ENCODE results near the gene KIF3A. TPM values are rescaled to one million over a fixed set of nuclear protein-coding genes. Genes with fewer than 3 reads are reported as not detected.
A peak's percentile ranks its signal among the peaks of the same experiment; 100 is the strongest.

Gene KIF3A
- total and polyA plus RNA-seq, 4 donors, result 0.58 to 1.2 (median 0.86) TPM

DNA sequence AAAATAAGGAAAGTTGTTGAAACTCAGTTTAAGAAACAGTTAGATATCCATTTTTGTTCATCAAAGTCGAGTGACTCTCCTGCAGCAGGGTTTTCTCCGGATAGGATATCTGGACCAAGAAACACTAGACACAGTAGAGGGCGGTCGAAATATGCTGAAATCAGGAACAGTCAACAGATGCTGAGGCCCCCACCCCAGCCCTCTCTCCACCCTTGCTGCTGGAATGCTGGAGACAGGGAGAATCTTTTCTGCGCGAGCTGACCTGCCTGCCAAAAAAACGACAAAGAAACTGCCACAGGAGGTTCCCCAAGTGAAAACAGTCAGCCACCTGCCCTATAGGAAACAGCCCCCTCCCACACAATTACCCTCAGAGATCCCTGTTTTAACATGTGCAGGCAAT lies 83.6 kb downstream of the KIF3A start:
- 40% methylated on average over 7 of the region's 7 CpGs for WGBS
- Histone ChIP-seq H3K9ac (ENCODE audit: low read depth in 1 of 2, low read length in 2 of 2) (no peak overlapping the region), H3K4me3 (ENCODE audit: low read depth in 1 of 3, low read length in 3 of 3) (no peak overlapping the region), H3K27ac (ENCODE audit: low read depth in 1 of 2, low read length in 2 of 2) (no peak overlapping the region), H3K4me1 (ENCODE audit: control insufficient read depth in 4 of 4, insufficient read depth in 4 of 4, low read length in 3 of 4) (peaks cover 0 to 12% (median 6%) of the 10 kb centered on the region in 4 donors), H3K36me3 (ENCODE audit: control insufficient read depth in 4 of 4, insufficient read depth in 3 of 4, low read depth in 1 of 4, low read length in 3 of 4) (no peaks in the 10 kb centered on the region), H3K9me3 (ENCODE audit: control insufficient read depth in 4 of 4, low read length in 3 of 4) (no peaks in the 10 kb centered on the region), H3K27me3 (ENCODE audit: control insufficient read depth in 4 of 4, insufficient read depth in 4 of 4, low read length in 3 of 4) (peaks cover 0 to 6% (median 2%) of the 10 kb centered on the region in 4 donors)
- TF ChIP-seq SP1 (IDR thresholded peaks at IDR 0.05) (no peak), HNF4G (IDR thresholded peaks at IDR 0.05) (no peak), YY1 (IDR thresholded peaks at IDR 0.05) (no peak), HNF4A (conservative IDR thresholded peaks at IDR 0.05) (no peak), GABPA (IDR thresholded peaks at IDR 0.05 in 1 of 2, conservative IDR thresholded peaks at IDR 0.05 in 1 of 2) (no peak), EGR1 (IDR thresholded peaks at IDR 0.05; ENCODE audit: low read depth in 2 of 2) (no peak), TAF1 (conservative IDR thresholded peaks at IDR 0.05) (no peak), FOXA2 (IDR thresholded peaks at IDR 0.05) (no peak), JUND (IDR thresholded peaks at IDR 0.05) (no peak), NR2F2 (IDR thresholded peaks at IDR 0.05) (no peak)
- TF ChIP-seq, protein P1, sequence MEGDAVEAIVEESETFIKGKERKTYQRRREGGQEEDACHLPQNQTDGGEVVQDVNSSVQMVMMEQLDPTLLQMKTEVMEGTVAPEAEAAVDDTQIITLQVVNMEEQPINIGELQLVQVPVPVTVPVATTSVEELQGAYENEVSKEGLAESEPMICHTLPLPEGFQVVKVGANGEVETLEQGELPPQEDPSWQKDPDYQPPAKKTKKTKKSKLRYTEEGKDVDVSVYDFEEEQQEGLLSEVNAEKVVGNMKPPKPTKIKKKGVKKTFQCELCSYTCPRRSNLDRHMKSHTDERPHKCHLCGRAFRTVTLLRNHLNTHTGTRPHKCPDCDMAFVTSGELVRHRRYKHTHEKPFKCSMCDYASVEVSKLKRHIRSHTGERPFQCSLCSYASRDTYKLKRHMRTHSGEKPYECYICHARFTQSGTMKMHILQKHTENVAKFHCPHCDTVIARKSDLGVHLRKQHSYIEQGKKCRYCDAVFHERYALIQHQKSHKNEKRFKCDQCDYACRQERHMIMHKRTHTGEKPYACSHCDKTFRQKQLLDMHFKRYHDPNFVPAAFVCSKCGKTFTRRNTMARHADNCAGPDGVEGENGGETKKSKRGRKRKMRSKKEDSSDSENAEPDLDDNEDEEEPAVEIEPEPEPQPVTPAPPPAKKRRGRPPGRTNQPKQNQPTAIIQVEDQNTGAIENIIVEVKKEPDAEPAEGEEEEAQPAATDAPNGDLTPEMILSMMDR (IDR thresholded peaks at IDR 0.05; ENCODE audit: low read depth, low read length, missing input control), result no peak
- TF ChIP-seq, protein P2, sequence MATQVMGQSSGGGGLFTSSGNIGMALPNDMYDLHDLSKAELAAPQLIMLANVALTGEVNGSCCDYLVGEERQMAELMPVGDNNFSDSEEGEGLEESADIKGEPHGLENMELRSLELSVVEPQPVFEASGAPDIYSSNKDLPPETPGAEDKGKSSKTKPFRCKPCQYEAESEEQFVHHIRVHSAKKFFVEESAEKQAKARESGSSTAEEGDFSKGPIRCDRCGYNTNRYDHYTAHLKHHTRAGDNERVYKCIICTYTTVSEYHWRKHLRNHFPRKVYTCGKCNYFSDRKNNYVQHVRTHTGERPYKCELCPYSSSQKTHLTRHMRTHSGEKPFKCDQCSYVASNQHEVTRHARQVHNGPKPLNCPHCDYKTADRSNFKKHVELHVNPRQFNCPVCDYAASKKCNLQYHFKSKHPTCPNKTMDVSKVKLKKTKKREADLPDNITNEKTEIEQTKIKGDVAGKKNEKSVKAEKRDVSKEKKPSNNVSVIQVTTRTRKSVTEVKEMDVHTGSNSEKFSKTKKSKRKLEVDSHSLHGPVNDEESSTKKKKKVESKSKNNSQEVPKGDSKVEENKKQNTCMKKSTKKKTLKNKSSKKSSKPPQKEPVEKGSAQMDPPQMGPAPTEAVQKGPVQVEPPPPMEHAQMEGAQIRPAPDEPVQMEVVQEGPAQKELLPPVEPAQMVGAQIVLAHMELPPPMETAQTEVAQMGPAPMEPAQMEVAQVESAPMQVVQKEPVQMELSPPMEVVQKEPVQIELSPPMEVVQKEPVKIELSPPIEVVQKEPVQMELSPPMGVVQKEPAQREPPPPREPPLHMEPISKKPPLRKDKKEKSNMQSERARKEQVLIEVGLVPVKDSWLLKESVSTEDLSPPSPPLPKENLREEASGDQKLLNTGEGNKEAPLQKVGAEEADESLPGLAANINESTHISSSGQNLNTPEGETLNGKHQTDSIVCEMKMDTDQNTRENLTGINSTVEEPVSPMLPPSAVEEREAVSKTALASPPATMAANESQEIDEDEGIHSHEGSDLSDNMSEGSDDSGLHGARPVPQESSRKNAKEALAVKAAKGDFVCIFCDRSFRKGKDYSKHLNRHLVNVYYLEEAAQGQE (IDR thresholded peaks at IDR 0.05), result no peak
- TF ChIP-seq, protein P3, sequence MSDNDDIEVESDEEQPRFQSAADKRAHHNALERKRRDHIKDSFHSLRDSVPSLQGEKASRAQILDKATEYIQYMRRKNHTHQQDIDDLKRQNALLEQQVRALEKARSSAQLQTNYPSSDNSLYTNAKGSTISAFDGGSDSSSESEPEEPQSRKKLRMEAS (IDR thresholded peaks at IDR 0.05), result no peak
- TF ChIP-seq, protein P4, sequence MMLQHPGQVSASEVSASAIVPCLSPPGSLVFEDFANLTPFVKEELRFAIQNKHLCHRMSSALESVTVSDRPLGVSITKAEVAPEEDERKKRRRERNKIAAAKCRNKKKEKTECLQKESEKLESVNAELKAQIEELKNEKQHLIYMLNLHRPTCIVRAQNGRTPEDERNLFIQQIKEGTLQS (IDR thresholded peaks at IDR 0.05), result no peak
- peak; percentile 40 for DNase-seq (ENCODE audit: low spot score)

DNA sequence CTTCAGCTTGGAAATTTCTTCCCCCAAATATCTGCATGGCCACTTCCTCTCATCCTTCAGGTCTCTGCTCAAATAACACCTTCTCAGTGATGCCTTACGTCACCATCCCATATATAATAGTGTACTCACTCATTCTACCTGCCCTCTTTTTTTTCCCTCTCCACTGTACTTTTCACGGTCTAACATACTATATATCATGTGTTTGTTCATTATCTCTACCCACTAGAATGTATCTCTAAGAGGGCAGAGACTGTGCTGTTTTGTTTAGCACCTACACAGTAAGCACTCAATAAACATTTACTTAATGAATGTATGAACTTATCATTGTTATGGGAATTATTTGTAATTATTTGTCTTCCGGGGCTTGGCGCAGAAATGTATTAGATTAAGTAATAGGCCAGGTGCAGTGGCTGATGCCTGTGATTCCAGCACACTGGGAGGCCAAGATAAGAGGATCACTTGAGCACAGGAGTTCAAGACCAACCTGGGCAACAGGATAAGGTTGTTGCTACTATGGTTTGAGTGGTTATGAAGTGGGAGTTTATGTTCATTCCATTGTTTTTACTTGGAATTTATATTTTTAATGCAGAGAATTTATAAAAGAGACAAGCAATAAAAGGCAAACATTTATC lies 85.4 kb downstream of the KIF3A start:
- no peak overlapping the region for H3K27ac ChIP-seq (ENCODE audit: low read depth in 1 of 2, low read length in 2 of 2)
- 89% methylated on average over 4 of the region's 4 CpGs for WGBS
- H3K4me1 ChIP-seq (ENCODE audit: control insufficient read depth in 4 of 4, insufficient read depth in 4 of 4, low read length in 3 of 4), result peaks cover 0 to 12% (median 6%) of the 10 kb centered on the region in 4 donors
- no peak overlapping the region for H3K9ac ChIP-seq (ENCODE audit: low read depth in 1 of 2, low read length in 2 of 2)
- TF ChIP-seq EGR1 (IDR thresholded peaks at IDR 0.05; ENCODE audit: low read depth in 2 of 2), result no peak
- TF ChIP-seq FOXA2 (IDR thresholded peaks at IDR 0.05), result no peak
- TF ChIP-seq JUND (IDR thresholded peaks at IDR 0.05), result no peak
- no peak for TF ChIP-seq HNF4A (conservative IDR thresholded peaks at IDR 0.05)
- peak; percentile 47 for DNase-seq (ENCODE audit: low spot score)
- peaks cover 0 to 2% (median 0%) of the 10 kb centered on the region in 4 donors for H3K9me3 ChIP-seq (ENCODE audit: control insufficient read depth in 4 of 4, low read length in 3 of 4)
- peaks cover 0 to 6% (median 2%) of the 10 kb centered on the region in 4 donors for H3K27me3 ChIP-seq (ENCODE audit: control insufficient read depth in 4 of 4, insufficient read depth in 4 of 4, low read length in 3 of 4)
- H3K4me3 ChIP-seq (ENCODE audit: low read depth in 1 of 3, low read length in 3 of 3), result no peak overlapping the region
- H3K36me3 ChIP-seq (ENCODE audit: control insufficient read depth in 4 of 4, insufficient read depth in 3 of 4, low read depth in 1 of 4, low read length in 3 of 4), result no peaks in the 10 kb centered on the region

Measured in liver (tissue), 9 donors.